ENCODE data around the gene ACBD3. TPM values are rescaled to one million over a fixed set of nuclear protein-coding genes. Genes with fewer than 3 reads are reported as not detected.

ACBD3 gene
- total and polyA plus RNA-seq, 2 experiments from 2014 or later, result 41.4 to 76.8 TPM

GRCh38 chr1:226129230-226129629, 57.3 kb downstream of the ACBD3 start:
- Histone ChIP-seq H3K27me3 (replicated peaks; ENCODE audit: insufficient read depth) (no peaks in the 10 kb centered on the region), H3K27ac (no peak overlapping the region), H3K36me3 (ENCODE audit: low read depth) (no peaks in the 10 kb centered on the region), H3K4me2 (ENCODE audit: unreplicated experiment) (no peak overlapping the region), H4K20me1 (ENCODE audit: insufficient read depth) (no peaks in the 10 kb centered on the region), H3K9ac (no peak overlapping the region), H3K79me2 (ENCODE audit: insufficient read depth) (no peaks in the 10 kb centered on the region), H3F3A (ENCODE audit: insufficient read depth) (peaks cover 6% of the 10 kb centered on the region; the same call in 1 of the 2 replicates), H3K4me3 (no peak overlapping the region), H2AFZ (no peak overlapping the region), H3K9me3 (ENCODE audit: low read depth) (no peaks in the 10 kb centered on the region), H3K9me2 (ENCODE audit: insufficient read depth) (no peaks in the 10 kb centered on the region), H3K4me1 (ENCODE audit: insufficient read depth) (peaks cover 15% of the 10 kb centered on the region; the same call in 1 of the 2 replicates)
- WGBS, 2 experiments (ENCODE audit: low coverage in 1 of 2, low lambda C conversion rate in 2 of 2, missing lambda C conversion rate in 2 of 2), result 94 to 98% methylated on average over 2 of the region's 2 CpGs
- no peak for DNase-seq
- in situ Hi-C loops (cut with MboI), result no loop called here
- TF ChIP-seq EZH2 (IDR thresholded peaks at IDR 0.05; ENCODE audit: insufficient read depth, poor library complexity, severe bottlenecking) (no peak), EZH2phosphoT487 (IDR thresholded peaks at IDR 0.05; ENCODE audit: insufficient read depth, low read depth) (no peak)

- peaks cover 7% of the 10 kb centered on the region; the same call in 1 of the 2 replicates for H3F3A ChIP-seq (ENCODE audit: insufficient read depth)
- H3K9me3 ChIP-seq (ENCODE audit: low read depth), result no peaks in the 10 kb centered on the region
- no peak overlapping the region for H3K4me2 ChIP-seq (ENCODE audit: unreplicated experiment)
- no peaks in the 10 kb centered on the region for H3K27me3 ChIP-seq (replicated peaks; ENCODE audit: insufficient read depth)
- H4K20me1 ChIP-seq (ENCODE audit: insufficient read depth), result no peaks in the 10 kb centered on the region
- TF ChIP-seq EZH2phosphoT487 (IDR thresholded peaks at IDR 0.05; ENCODE audit: insufficient read depth, low read depth), result no peak
- TF ChIP-seq EZH2 (IDR thresholded peaks at IDR 0.05; ENCODE audit: insufficient read depth, poor library complexity, severe bottlenecking), result no peak
- no peaks in the 10 kb centered on the region for H3K36me3 ChIP-seq (ENCODE audit: low read depth)
- H3K4me1 ChIP-seq (ENCODE audit: insufficient read depth), result peaks cover 15% of the 10 kb centered on the region; the same call in 1 of the 2 replicates
- H2AFZ ChIP-seq, result no peak overlapping the region
- peak; percentile 70 for DNase-seq
- H3K9ac ChIP-seq, result no peak overlapping the region
- no peaks in the 10 kb centered on the region for H3K79me2 ChIP-seq (ENCODE audit: insufficient read depth)
- H3K27ac ChIP-seq, result no peak overlapping the region
- in situ Hi-C loops (cut with MboI), result no loop called here
- H3K9me2 ChIP-seq (ENCODE audit: insufficient read depth), result no peaks in the 10 kb centered on the region
- no peak overlapping the region for H3K4me3 ChIP-seq
- WGBS, 2 experiments (ENCODE audit: low coverage in 1 of 2, low lambda C conversion rate in 2 of 2, missing lambda C conversion rate in 2 of 2), result 60 to 64% methylated on average over 8 of the region's 8 CpGs
These were observed 58.0 kb downstream of the ACBD3 start for GRCh38 chr1:226128487-226129075.

- TF ChIP-seq EZH2 (IDR thresholded peaks at IDR 0.05; ENCODE audit: insufficient read depth, poor library complexity, severe bottlenecking), result no peak
- no peak for TF ChIP-seq EZH2phosphoT487 (IDR thresholded peaks at IDR 0.05; ENCODE audit: insufficient read depth, low read depth)
- Histone ChIP-seq H3F3A (ENCODE audit: insufficient read depth) (peaks cover 13% of the 10 kb centered on the region; the same call in 1 of the 2 replicates), H3K4me2 (ENCODE audit: unreplicated experiment) (no peak overlapping the region), H3K9me2 (ENCODE audit: insufficient read depth) (no peaks in the 10 kb centered on the region), H2AFZ (no peak overlapping the region), H3K27ac (no peak overlapping the region), H4K20me1 (ENCODE audit: insufficient read depth) (no peaks in the 10 kb centered on the region), H3K4me3 (no peak overlapping the region), H3K4me1 (ENCODE audit: insufficient read depth) (0 out of 2 replicates have a peak, but pooled peaks cover 11% of the 10 kb centered on the region), H3K79me2 (ENCODE audit: insufficient read depth) (no peaks in the 10 kb centered on the region), H3K27me3 (replicated peaks; ENCODE audit: insufficient read depth) (no peaks in the 10 kb centered on the region), H3K36me3 (ENCODE audit: low read depth) (no peaks in the 10 kb centered on the region), H3K9me3 (ENCODE audit: low read depth) (no peaks in the 10 kb centered on the region), H3K9ac (no peak overlapping the region)
- DNase-seq, result no peak
- 70% methylated on average over 30 to 31 of the region's 31 CpGs for WGBS, 2 experiments (ENCODE audit: low coverage in 1 of 2, low lambda C conversion rate in 2 of 2, missing lambda C conversion rate in 2 of 2)
- in situ Hi-C loops (cut with MboI), result no loop called here
These were observed 59.5 kb downstream of the ACBD3 start for GRCh38 chr1:226126824-226127569.

- in situ Hi-C loops (cut with MboI), result no loop called here
- no peak overlapping the region for H3K4me3 ChIP-seq
- H3K4me1 ChIP-seq (ENCODE audit: insufficient read depth), result 0 out of 2 replicates have a peak, but pooled peaks cover 11% of the 10 kb centered on the region
- no peaks in the 10 kb centered on the region for H3K9me3 ChIP-seq (ENCODE audit: low read depth)
- no peaks in the 10 kb centered on the region for H4K20me1 ChIP-seq (ENCODE audit: insufficient read depth)
- H3K4me2 ChIP-seq (ENCODE audit: unreplicated experiment), result no peak overlapping the region
- no peak overlapping the region for H3K27ac ChIP-seq
- H3K9me2 ChIP-seq (ENCODE audit: insufficient read depth), result no peaks in the 10 kb centered on the region
- DNase-seq, result no peak
- H2AFZ ChIP-seq, result no peak overlapping the region
- no peaks in the 10 kb centered on the region for H3K27me3 ChIP-seq (replicated peaks; ENCODE audit: insufficient read depth)
- H3K9ac ChIP-seq, result no peak overlapping the region
- no peaks in the 10 kb centered on the region for H3K79me2 ChIP-seq (ENCODE audit: insufficient read depth)
- TF ChIP-seq EZH2 (IDR thresholded peaks at IDR 0.05; ENCODE audit: insufficient read depth, poor library complexity, severe bottlenecking), result no peak
- no peak for TF ChIP-seq EZH2phosphoT487 (IDR thresholded peaks at IDR 0.05; ENCODE audit: insufficient read depth, low read depth)
- peaks cover 13% of the 10 kb centered on the region; the same call in 1 of the 2 replicates for H3F3A ChIP-seq (ENCODE audit: insufficient read depth)
- H3K36me3 ChIP-seq (ENCODE audit: low read depth), result no peaks in the 10 kb centered on the region
- 91 to 95% methylated on average over 10 of the region's 10 CpGs for WGBS, 2 experiments (ENCODE audit: low coverage in 1 of 2, low lambda C conversion rate in 2 of 2, missing lambda C conversion rate in 2 of 2)
These were observed 60.7 kb downstream of the ACBD3 start for GRCh38 chr1:226125831-226126230.
